Measurements from ENCODE around the gene CPXM2. TPM values are rescaled to one million over a fixed set of nuclear protein-coding genes. Genes with fewer than 3 reads are reported as not detected.

CPXM2 gene
- polyA plus RNA-seq, 1 donor (not counting 4 experiments of a cell fraction or from before 2014, with no cell fraction given): 0.03 TPM

DNA sequence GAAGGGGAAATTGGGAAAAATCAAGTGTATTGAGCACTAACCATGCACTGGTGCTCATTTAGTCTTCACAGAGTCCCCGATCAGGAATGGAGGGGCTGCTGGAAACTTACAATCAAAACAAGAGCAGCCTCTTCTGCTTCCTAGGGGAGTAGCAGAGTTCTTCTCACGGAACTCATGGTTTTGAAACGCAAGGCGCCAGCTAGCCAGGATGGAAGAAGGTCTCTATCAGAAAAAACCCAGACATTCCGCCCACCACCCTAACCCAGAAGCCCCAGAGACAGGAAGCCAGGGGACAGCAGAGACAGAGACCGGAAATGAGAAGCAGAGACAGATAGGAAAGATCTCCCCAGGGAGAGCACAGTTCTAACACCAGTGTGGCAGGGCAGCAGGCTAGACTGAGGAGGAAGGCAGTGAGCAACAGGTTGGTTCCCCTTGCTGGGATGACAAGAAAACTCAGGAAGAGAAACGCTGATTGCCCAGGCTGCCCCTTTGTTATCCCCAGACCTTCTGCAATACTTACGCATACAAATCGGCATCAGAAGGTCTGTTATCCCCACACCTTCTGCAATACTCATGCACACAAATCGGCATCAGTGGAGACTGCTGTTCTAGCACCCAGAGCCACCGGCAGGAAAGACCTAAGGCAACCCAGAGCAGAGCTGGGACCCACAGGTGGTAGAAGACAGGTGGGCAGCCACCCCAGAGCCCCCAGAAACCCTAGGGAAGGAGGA, 99.2 kb downstream of the CPXM2 start:
- no peaks in the 10 kb centered on the region for H3K4me1 ChIP-seq (ENCODE audit: control insufficient read depth, extremely low read depth, insufficient read depth, low read length)
- dilution Hi-C loops (cut with MboI; ENCODE audit: extremely low pct_ligation_motif_present, low sequenced_read_pairs): no loop called here
- H3K27ac ChIP-seq (ENCODE audit: control insufficient read depth, insufficient read depth, low read length): no peak overlapping the region
- H4K20me1 ChIP-seq (ENCODE audit: control insufficient read depth, extremely low read depth, insufficient read depth, low read length): no peaks in the 10 kb centered on the region
- no peak overlapping the region for H3K9ac ChIP-seq (ENCODE audit: control insufficient read depth, extremely low read depth, insufficient read depth, low read length)
- no peak overlapping the region for H2AFZ ChIP-seq (ENCODE audit: control insufficient read depth, low read length)
- H3K79me2 ChIP-seq (ENCODE audit: control insufficient read depth, insufficient read depth, low read length): no peaks in the 10 kb centered on the region
- H3K36me3 ChIP-seq (ENCODE audit: control insufficient read depth in 2 of 2, extremely low read depth in 1 of 2, insufficient read depth in 2 of 2, low read length in 2 of 2): no peaks in the 10 kb centered on the region
- H3K9me1 ChIP-seq (ENCODE audit: control insufficient read depth, extremely low read depth, insufficient read depth, low read length): no peaks in the 10 kb centered on the region
- no peak overlapping the region for H3K4me2 ChIP-seq (ENCODE audit: control insufficient read depth, extremely low read depth, insufficient read depth, low read depth, low read length)
- DNase-seq (ENCODE audit: low read depth, low spot score) (no peak), FAIRE-seq (no peak)
- TF ChIP-seq, protein P1, sequence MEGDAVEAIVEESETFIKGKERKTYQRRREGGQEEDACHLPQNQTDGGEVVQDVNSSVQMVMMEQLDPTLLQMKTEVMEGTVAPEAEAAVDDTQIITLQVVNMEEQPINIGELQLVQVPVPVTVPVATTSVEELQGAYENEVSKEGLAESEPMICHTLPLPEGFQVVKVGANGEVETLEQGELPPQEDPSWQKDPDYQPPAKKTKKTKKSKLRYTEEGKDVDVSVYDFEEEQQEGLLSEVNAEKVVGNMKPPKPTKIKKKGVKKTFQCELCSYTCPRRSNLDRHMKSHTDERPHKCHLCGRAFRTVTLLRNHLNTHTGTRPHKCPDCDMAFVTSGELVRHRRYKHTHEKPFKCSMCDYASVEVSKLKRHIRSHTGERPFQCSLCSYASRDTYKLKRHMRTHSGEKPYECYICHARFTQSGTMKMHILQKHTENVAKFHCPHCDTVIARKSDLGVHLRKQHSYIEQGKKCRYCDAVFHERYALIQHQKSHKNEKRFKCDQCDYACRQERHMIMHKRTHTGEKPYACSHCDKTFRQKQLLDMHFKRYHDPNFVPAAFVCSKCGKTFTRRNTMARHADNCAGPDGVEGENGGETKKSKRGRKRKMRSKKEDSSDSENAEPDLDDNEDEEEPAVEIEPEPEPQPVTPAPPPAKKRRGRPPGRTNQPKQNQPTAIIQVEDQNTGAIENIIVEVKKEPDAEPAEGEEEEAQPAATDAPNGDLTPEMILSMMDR (optimal IDR thresholded peaks at IDR 0.05 in 1 of 3, IDR thresholded peaks at IDR 0.05 in 1 of 3, conservative IDR thresholded peaks at IDR 0.05 in 1 of 3; ENCODE audit: extremely low read depth in 1 of 3, insufficient read depth in 2 of 3, low read length in 3 of 3): no peak
- no peak for TF ChIP-seq EZH2 (IDR thresholded peaks at IDR 0.05; ENCODE audit: low read length)
- H3K4me3 ChIP-seq (ENCODE audit: control insufficient read depth in 2 of 3, extremely low read depth in 1 of 3, insufficient read depth in 2 of 3, low read depth in 1 of 3, low read length in 3 of 3): no peak overlapping the region
- no peaks in the 10 kb centered on the region for H3K27me3 ChIP-seq (ENCODE audit: control insufficient read depth, extremely low read depth, insufficient read depth, low read length)
- H3K9me3 ChIP-seq (ENCODE audit: control insufficient read depth, low read depth, low read length): peaks cover 3% of the 10 kb centered on the region

DNA sequence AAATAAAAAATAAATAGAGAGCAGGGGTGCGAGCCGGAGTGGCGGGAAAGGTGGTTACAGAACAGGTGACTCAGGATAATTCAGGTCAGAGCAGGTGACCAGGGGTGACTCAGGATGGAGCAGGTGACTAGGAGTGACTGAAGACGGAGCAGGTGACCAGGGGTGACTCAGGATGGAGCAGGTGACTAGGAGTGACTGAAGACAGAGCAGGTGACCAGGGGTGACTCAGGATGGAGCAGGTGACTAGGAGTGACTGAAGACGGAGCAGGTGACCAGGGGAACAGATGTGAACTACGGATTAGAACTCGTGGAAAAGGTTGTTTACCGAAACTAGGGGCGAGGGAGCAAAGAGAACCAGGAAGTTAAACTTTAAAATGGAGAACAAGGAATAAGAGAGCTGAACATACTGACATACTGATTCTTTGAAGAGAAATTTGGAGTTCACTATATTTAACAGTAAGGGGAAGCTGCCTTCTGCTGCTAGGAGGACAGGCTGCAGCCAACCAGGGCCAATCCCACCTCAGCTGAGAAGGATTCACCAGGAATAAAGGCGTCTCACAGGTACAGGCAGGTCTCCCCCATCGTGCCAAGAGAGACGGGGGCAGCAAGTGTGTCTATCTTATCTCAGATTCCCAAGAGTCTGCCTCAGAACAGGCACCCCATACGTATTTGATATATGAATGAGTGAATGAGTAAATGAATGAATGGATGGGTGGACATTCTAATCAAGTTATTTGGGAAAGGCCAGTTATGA, 101.3 kb downstream of the CPXM2 start:
- no peak for DNase-seq (ENCODE audit: low read depth, low spot score)
- Histone ChIP-seq H3K9me3 (ENCODE audit: control insufficient read depth, low read depth, low read length) (peaks cover 3% of the 10 kb centered on the region), H2AFZ (ENCODE audit: control insufficient read depth, low read length) (no peak overlapping the region), H3K4me2 (ENCODE audit: control insufficient read depth, extremely low read depth, insufficient read depth, low read depth, low read length) (no peak overlapping the region), H3K79me2 (ENCODE audit: control insufficient read depth, insufficient read depth, low read length) (no peaks in the 10 kb centered on the region), H3K27ac (ENCODE audit: control insufficient read depth, insufficient read depth, low read length) (no peak overlapping the region), H3K4me3 (ENCODE audit: control insufficient read depth in 2 of 3, extremely low read depth in 1 of 3, insufficient read depth in 2 of 3, low read depth in 1 of 3, low read length in 3 of 3) (no peak overlapping the region), H4K20me1 (ENCODE audit: control insufficient read depth, extremely low read depth, insufficient read depth, low read length) (no peaks in the 10 kb centered on the region), H3K9ac (ENCODE audit: control insufficient read depth, extremely low read depth, insufficient read depth, low read length) (no peak overlapping the region), H3K4me1 (ENCODE audit: control insufficient read depth, extremely low read depth, insufficient read depth, low read length) (no peaks in the 10 kb centered on the region), H3K27me3 (ENCODE audit: control insufficient read depth, extremely low read depth, insufficient read depth, low read length) (peaks cover 3% of the 10 kb centered on the region), H3K36me3 (ENCODE audit: control insufficient read depth in 2 of 2, extremely low read depth in 1 of 2, insufficient read depth in 2 of 2, low read length in 2 of 2) (no peaks in the 10 kb centered on the region), H3K9me1 (ENCODE audit: control insufficient read depth, extremely low read depth, insufficient read depth, low read length) (no peaks in the 10 kb centered on the region)
- dilution Hi-C loops (cut with MboI; ENCODE audit: extremely low pct_ligation_motif_present, low sequenced_read_pairs): no loop called here
- TF ChIP-seq, protein P1 (optimal IDR thresholded peaks at IDR 0.05 in 1 of 3, IDR thresholded peaks at IDR 0.05 in 1 of 3, conservative IDR thresholded peaks at IDR 0.05 in 1 of 3; ENCODE audit: extremely low read depth in 1 of 3, insufficient read depth in 2 of 3, low read length in 3 of 3): no peak
- no peak for TF ChIP-seq EZH2 (IDR thresholded peaks at IDR 0.05; ENCODE audit: low read length)
- no peak for FAIRE-seq
